WTC11 (cell line): ENCODE results near the gene LYST.

Experiments used
- ELF4 ChIP-seq: sonication (generic); formaldehyde crosslinking; IDR thresholded peaks from 2 replicates; pipeline ENCODE4 v1.8.1; 2022; ENCODE audit warnings: low read depth, mild to moderate bottlenecking, moderate library complexity, missing genetic modification reagents
- NR3C1 ChIP-seq: sonication (generic); formaldehyde crosslinking; conservative IDR thresholded peaks from 2 replicates; pipeline ENCODE4 v1.8.1; 2023; ENCODE audit warnings: low read depth, mild to moderate bottlenecking, missing genetic modification reagents
- TEAD4 ChIP-seq: sonication (generic); formaldehyde crosslinking; IDR thresholded peaks from 2 replicates; pipeline ENCODE4 v1.8.0; 2022; ENCODE audit warnings: mild to moderate bottlenecking, missing genetic modification reagents
- ZNF396 ChIP-seq: fragments of 250-450 bp; sonication (Bioruptor Pico); IDR thresholded peaks from 2 replicates; pipeline ENCODE4 v1.8.0; 2021; ENCODE audit warnings: mild to moderate bottlenecking, moderate library complexity, borderline replicate concordance
- TF ChIP-seq, protein P1 (sequence below): sonication (generic); formaldehyde crosslinking; IDR thresholded peaks from 2 replicates; pipeline ENCODE4 v1.8.1; 2023; ENCODE audit warnings: mild to moderate bottlenecking, missing genetic modification reagents, borderline replicate concordance
- TF ChIP-seq, protein P2 (sequence below): fragments of 200-600 bp; IDR thresholded peaks from 2 replicates; pipeline ENCODE4 v1.8.0; 2022; ENCODE audit warnings: antibody characterized with exemption
- TF ChIP-seq, protein P3 (sequence below): sonication (generic); formaldehyde crosslinking; IDR thresholded peaks from 2 replicates; pipeline ENCODE4 v1.8.1; 2023; ENCODE audit warnings: mild to moderate bottlenecking, missing genetic modification reagents
- TF ChIP-seq, protein P4 (sequence below): sonication (generic); formaldehyde crosslinking; conservative IDR thresholded peaks from 2 replicates; pipeline ENCODE4 v1.8.1; 2022; ENCODE audit warnings: mild to moderate bottlenecking, missing genetic modification reagents
- TF ChIP-seq, protein P5 (sequence below): sonication (generic); formaldehyde crosslinking; IDR thresholded peaks from 2 replicates; pipeline ENCODE4 v1.8.0; 2022; ENCODE audit warnings: mild to moderate bottlenecking, missing genetic modification reagents
- TF ChIP-seq, protein P6 (sequence below): fragments of 250-450 bp; sonication (Bioruptor Pico); IDR thresholded peaks from 2 replicates; pipeline ENCODE4 v2.1.2; 2022; ENCODE audit warnings: mild to moderate bottlenecking, moderate library complexity

DNA sequence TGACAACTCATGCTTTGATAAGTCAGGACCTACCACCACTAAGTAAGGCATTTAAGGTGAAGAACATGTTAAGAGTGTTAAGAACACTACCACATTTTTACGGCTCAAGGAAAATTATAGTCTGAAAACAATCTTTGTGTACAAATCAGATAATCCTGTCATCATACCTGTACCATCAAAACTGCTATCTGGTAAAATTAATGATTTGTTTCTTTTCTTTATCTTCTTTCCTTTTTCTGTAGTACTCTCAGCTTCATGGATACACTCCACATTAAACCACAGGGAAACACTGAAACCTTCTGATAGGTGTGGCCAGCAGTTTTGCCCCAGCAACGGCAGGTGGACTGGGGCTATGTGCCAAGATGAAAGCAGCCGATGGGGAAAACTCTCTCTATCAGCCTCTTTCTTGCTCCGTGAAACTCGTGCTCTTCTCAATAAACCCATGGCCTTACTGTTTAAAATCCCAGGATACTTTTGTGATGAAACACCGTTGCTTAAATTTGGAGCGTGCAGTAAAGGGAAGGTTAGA is 75.1 kb downstream of the LYST start:
- TF ChIP-seq NR3C1 (CRISPR knock-in tag) (no peak), ZNF396 (no peak), TEAD4 (CRISPR knock-in tag) (no peak), ELF4 (CRISPR knock-in tag) (no peak)
- TF ChIP-seq, protein P1, sequence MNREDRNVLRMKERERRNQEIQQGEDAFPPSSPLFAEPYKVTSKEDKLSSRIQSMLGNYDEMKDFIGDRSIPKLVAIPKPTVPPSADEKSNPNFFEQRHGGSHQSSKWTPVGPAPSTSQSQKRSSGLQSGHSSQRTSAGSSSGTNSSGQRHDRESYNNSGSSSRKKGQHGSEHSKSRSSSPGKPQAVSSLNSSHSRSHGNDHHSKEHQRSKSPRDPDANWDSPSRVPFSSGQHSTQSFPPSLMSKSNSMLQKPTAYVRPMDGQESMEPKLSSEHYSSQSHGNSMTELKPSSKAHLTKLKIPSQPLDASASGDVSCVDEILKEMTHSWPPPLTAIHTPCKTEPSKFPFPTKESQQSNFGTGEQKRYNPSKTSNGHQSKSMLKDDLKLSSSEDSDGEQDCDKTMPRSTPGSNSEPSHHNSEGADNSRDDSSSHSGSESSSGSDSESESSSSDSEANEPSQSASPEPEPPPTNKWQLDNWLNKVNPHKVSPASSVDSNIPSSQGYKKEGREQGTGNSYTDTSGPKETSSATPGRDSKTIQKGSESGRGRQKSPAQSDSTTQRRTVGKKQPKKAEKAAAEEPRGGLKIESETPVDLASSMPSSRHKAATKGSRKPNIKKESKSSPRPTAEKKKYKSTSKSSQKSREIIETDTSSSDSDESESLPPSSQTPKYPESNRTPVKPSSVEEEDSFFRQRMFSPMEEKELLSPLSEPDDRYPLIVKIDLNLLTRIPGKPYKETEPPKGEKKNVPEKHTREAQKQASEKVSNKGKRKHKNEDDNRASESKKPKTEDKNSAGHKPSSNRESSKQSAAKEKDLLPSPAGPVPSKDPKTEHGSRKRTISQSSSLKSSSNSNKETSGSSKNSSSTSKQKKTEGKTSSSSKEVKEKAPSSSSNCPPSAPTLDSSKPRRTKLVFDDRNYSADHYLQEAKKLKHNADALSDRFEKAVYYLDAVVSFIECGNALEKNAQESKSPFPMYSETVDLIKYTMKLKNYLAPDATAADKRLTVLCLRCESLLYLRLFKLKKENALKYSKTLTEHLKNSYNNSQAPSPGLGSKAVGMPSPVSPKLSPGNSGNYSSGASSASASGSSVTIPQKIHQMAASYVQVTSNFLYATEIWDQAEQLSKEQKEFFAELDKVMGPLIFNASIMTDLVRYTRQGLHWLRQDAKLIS (CRISPR knock-in tag) = no peak
- TF ChIP-seq, protein P2, sequence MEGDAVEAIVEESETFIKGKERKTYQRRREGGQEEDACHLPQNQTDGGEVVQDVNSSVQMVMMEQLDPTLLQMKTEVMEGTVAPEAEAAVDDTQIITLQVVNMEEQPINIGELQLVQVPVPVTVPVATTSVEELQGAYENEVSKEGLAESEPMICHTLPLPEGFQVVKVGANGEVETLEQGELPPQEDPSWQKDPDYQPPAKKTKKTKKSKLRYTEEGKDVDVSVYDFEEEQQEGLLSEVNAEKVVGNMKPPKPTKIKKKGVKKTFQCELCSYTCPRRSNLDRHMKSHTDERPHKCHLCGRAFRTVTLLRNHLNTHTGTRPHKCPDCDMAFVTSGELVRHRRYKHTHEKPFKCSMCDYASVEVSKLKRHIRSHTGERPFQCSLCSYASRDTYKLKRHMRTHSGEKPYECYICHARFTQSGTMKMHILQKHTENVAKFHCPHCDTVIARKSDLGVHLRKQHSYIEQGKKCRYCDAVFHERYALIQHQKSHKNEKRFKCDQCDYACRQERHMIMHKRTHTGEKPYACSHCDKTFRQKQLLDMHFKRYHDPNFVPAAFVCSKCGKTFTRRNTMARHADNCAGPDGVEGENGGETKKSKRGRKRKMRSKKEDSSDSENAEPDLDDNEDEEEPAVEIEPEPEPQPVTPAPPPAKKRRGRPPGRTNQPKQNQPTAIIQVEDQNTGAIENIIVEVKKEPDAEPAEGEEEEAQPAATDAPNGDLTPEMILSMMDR = no peak
- TF ChIP-seq, protein P3, sequence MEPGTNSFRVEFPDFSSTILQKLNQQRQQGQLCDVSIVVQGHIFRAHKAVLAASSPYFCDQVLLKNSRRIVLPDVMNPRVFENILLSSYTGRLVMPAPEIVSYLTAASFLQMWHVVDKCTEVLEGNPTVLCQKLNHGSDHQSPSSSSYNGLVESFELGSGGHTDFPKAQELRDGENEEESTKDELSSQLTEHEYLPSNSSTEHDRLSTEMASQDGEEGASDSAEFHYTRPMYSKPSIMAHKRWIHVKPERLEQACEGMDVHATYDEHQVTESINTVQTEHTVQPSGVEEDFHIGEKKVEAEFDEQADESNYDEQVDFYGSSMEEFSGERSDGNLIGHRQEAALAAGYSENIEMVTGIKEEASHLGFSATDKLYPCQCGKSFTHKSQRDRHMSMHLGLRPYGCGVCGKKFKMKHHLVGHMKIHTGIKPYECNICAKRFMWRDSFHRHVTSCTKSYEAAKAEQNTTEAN (CRISPR knock-in tag) = no peak
- TF ChIP-seq, protein P4, sequence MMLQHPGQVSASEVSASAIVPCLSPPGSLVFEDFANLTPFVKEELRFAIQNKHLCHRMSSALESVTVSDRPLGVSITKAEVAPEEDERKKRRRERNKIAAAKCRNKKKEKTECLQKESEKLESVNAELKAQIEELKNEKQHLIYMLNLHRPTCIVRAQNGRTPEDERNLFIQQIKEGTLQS (CRISPR knock-in tag) = no peak
- TF ChIP-seq, protein P5, sequence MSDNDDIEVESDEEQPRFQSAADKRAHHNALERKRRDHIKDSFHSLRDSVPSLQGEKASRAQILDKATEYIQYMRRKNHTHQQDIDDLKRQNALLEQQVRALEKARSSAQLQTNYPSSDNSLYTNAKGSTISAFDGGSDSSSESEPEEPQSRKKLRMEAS = no peak
- TF ChIP-seq, protein P6, sequence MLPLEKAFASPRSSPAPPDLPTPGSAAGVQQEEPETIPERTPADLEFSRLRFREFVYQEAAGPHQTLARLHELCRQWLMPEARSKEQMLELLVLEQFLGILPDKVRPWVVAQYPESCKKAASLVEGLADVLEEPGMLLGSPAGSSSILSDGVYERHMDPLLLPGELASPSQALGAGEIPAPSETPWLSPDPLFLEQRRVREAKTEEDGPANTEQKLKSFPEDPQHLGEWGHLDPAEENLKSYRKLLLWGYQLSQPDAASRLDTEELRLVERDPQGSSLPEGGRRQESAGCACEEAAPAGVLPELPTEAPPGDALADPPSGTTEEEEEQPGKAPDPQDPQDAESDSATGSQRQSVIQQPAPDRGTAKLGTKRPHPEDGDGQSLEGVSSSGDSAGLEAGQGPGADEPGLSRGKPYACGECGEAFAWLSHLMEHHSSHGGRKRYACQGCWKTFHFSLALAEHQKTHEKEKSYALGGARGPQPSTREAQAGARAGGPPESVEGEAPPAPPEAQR (CRISPR knock-in tag) = no peak
